ENCODE measurements around the gene CHST15.

CHST15 gene

DNA sequence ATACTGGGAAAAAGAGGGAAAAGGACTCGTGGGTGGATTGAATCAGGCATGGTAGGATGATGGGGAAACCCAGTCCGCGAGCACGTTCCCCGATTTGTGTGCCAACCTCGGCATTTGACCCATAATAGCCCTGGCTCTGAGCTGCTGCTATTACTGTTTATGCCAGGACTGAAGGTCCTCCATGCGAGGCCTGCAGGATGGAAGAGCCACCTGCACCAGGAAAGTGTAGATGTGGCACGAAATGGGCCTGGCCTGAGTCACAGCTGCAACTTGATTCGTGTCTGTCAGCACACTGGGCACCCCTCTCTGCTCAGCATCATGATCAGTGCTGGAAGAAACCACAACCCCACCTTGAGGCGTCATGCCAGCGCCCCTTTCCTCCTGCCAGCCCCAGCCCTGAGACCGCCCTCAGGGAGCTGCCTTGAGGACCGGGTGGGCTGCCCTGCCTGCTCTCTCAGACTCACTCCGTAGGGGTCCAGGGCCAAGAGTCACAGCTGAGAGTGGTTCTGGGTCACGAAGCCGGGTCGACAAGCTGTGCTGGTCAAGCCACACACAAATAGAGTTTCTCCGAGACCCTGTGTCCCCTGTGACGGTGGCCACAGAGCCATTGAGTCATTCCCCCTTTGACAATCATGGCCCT is 74.4 kb downstream of the CHST15 start:
- H3K36me3 ChIP-seq (ENCODE audit: control insufficient read depth in 1 of 2, insufficient read depth in 2 of 2, low read length in 2 of 2), result peaks cover 14 to 16% of the 10 kb centered on the region in 2 donors
- no peaks in the 10 kb centered on the region for H3K9me3 ChIP-seq (ENCODE audit: control insufficient read depth in 1 of 2, low read length in 2 of 2)
- no peaks in the 10 kb centered on the region for H3K27me3 ChIP-seq (ENCODE audit: low read depth, low read length)
- H3K4me3 ChIP-seq (ENCODE audit: low read depth in 1 of 2, low read length in 2 of 2), result no peak overlapping the region
- no peak overlapping the region for H3K27ac ChIP-seq (ENCODE audit: low read length)
- H3K4me1 ChIP-seq (ENCODE audit: control insufficient read depth in 1 of 2, insufficient read depth in 2 of 2, low read length in 2 of 2), result peaks cover 0 to 17% of the 10 kb centered on the region in 2 donors

DNA sequence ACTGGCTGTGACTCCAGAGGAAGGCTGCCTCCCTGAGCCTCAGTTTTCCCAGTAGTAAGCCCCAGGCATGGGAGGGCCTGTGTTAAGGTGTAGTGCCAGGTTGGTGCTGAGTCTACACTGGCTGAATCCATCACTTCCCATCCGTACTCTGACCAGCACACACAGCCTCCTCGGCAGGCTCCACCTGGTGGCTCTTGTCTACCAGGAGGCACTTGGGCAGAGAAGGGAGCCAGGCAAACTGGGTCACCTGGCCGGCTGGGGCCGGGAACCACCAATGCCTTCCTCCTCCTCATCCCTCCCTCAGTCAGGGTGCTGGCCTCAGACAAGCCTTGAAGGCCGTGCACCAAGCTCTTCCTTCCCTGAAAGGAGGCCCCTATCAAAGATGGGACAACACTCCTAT is 75.7 kb downstream of the CHST15 start:
- Histone ChIP-seq H3K27ac (ENCODE audit: low read length) (no peak overlapping the region), H3K36me3 (ENCODE audit: control insufficient read depth in 1 of 2, insufficient read depth in 2 of 2, low read length in 2 of 2) (peaks cover 14 to 24% of the 10 kb centered on the region in 2 donors), H3K9me3 (ENCODE audit: control insufficient read depth in 1 of 2, low read length in 2 of 2) (peaks cover 0 to 4% of the 10 kb centered on the region in 2 donors)

DNA sequence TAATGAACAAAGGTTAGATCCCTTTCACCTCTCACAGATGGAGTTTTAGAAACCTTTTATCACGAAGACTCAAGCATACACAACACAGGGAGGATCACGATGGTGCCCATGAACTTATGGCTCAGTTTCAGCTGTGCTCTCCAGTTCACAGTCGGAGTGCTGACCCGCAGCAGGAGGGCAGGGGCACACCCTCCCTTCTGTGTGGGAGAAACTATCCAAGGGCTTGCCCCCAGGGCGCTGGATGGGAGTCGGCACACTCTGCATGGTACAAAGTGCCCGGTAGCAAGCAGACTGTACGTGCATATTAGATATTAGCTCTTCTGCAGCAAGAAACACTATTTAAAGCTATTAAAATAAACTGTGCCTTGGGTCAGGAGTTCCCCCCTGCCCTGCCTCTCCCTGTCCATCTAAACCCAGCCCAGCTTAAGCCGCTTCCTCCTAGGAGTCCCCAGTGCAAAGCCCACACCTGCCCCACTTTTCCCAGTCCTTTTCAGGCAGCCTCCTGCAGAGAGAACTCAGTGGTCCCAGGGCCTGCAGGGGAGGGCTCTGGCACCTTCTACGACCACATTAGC is 76.5 kb downstream of the CHST15 start:
- peaks cover 19 to 31% of the 10 kb centered on the region in 2 donors for H3K36me3 ChIP-seq (ENCODE audit: control insufficient read depth in 1 of 2, insufficient read depth in 2 of 2, low read length in 2 of 2)
- peaks cover 0 to 4% of the 10 kb centered on the region in 2 donors for H3K9me3 ChIP-seq (ENCODE audit: control insufficient read depth in 1 of 2, low read length in 2 of 2)
- H3K27ac ChIP-seq (ENCODE audit: low read length), result no peak overlapping the region
- H3K4me3 ChIP-seq (ENCODE audit: low read depth in 1 of 2, low read length in 2 of 2), result no peak overlapping the region
- H3K27me3 ChIP-seq (ENCODE audit: low read depth, low read length), result no peaks in the 10 kb centered on the region
- H3K4me1 ChIP-seq (ENCODE audit: control insufficient read depth in 1 of 2, insufficient read depth in 2 of 2, low read length in 2 of 2), result peaks cover 0 to 17% of the 10 kb centered on the region in 2 donors

More for the DNA sequence above, 75.7 kb downstream of the CHST15 start:
- Histone ChIP-seq H3K27me3 (ENCODE audit: low read depth, low read length) (no peaks in the 10 kb centered on the region), H3K4me3 (ENCODE audit: low read depth in 1 of 2, low read length in 2 of 2) (no peak overlapping the region), H3K4me1 (ENCODE audit: control insufficient read depth in 1 of 2, insufficient read depth in 2 of 2, low read length in 2 of 2) (peaks cover 0 to 17% of the 10 kb centered on the region in 2 donors)

DNA sequence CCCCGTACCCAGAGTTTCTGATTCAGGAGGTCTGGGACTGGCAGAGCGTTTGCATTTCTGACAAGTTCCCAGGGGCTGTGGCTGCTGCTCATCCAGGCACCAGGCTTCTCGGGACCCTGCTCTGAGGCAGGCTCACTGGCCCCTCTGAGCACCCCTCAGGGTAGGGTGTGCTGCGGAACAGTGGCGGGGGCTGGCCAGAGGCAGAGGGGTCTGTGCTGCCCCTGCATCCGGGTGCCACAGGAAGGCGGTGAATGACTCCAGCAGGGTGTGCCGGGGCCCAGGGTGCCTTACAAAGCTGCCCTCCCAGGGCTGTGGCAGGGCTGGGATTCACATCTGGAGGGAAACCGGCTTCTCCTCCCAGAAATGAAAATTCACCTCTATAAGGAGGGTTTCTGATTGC is 77.4 kb downstream of the CHST15 start:
- Histone ChIP-seq H3K9me3 (ENCODE audit: control insufficient read depth in 1 of 2, low read length in 2 of 2) (peaks cover 0 to 4% of the 10 kb centered on the region in 2 donors), H3K4me3 (ENCODE audit: low read depth in 1 of 2, low read length in 2 of 2) (no peak overlapping the region), H3K27me3 (ENCODE audit: low read depth, low read length) (no peaks in the 10 kb centered on the region), H3K4me1 (ENCODE audit: control insufficient read depth in 1 of 2, insufficient read depth in 2 of 2, low read length in 2 of 2) (peaks cover 0 to 12% of the 10 kb centered on the region in 2 donors), H3K36me3 (ENCODE audit: control insufficient read depth in 1 of 2, insufficient read depth in 2 of 2, low read length in 2 of 2) (peaks cover 23 to 33% of the 10 kb centered on the region in 2 donors), H3K27ac (ENCODE audit: low read length) (no peak overlapping the region)

DNA sequence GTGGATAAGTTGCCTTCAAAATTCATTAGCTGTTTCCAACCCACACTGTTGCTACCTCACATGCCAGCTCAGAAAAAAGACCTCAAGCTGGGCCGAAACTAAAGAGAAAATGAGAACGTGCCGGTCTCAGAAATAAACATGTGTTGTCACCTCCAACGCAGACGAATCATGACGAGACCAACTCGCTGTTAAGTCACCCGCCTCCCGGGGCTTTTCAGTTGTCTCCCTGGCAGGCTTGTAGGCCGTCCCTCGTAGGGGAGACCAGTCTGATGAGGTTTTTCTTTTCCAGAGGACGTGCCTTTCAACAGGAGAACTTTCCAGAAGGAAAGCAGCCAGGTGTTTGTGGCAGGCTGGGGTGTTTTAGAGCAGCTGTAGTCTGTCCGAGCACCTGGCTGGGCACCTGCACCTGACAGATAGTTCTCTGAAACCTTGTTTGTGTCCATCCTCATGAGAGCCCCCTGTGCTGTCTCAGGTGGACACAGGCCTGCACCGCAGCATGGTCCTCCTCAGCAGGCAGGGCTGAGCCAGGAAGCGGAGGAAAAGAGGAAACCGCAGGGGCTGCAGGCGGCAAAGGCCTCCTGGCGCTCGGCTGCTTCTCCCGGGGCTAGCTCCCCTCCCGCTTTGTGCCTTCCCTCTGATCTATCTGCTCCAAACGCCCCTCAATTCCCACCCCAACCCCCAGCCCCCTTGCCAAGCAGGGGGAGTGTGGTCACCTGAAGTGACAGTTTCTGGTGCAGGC is 78.8 kb downstream of the CHST15 start:
- Histone ChIP-seq H3K27ac (ENCODE audit: low read length) (no peak overlapping the region), H3K36me3 (ENCODE audit: control insufficient read depth in 1 of 2, insufficient read depth in 2 of 2, low read length in 2 of 2) (peaks cover 16 to 18% of the 10 kb centered on the region in 2 donors), H3K4me1 (ENCODE audit: control insufficient read depth in 1 of 2, insufficient read depth in 2 of 2, low read length in 2 of 2) (peaks cover 3 to 21% of the 10 kb centered on the region in 2 donors), H3K4me3 (ENCODE audit: low read depth in 1 of 2, low read length in 2 of 2) (no peak overlapping the region), H3K27me3 (ENCODE audit: low read depth, low read length) (no peaks in the 10 kb centered on the region), H3K9me3 (ENCODE audit: control insufficient read depth in 1 of 2, low read length in 2 of 2) (peaks cover 0 to 4% of the 10 kb centered on the region in 2 donors)

DNA sequence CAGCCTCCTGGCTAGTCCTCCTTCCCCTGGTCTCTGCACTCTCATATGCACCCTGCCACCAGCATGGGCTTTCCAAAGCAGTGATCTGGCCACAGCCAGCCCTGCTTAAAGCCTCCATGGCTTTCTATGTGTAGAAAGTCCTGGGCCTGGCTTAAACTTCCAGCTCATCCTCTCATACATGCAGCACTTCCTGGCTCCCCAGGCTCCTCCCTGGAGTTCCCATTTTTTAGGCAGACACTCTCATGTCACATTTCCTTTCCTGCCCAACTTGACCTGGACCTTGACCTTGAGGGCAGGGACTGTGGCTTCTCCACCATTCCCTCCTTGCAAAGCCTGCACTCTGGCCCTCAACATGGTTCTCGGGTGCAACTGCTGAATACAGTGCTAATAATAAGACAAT is 79.5 kb downstream of the CHST15 start:
- H3K27ac ChIP-seq (ENCODE audit: low read length), result no peak overlapping the region
- H3K4me3 ChIP-seq (ENCODE audit: low read depth in 1 of 2, low read length in 2 of 2), result no peak overlapping the region
- peaks cover 16 to 18% of the 10 kb centered on the region in 2 donors for H3K36me3 ChIP-seq (ENCODE audit: control insufficient read depth in 1 of 2, insufficient read depth in 2 of 2, low read length in 2 of 2)
- H3K9me3 ChIP-seq (ENCODE audit: control insufficient read depth in 1 of 2, low read length in 2 of 2), result peaks cover 0 to 4% of the 10 kb centered on the region in 2 donors
- H3K4me1 ChIP-seq (ENCODE audit: control insufficient read depth in 1 of 2, insufficient read depth in 2 of 2, low read length in 2 of 2), result peaks cover 5 to 19% of the 10 kb centered on the region in 2 donors
- H3K27me3 ChIP-seq (ENCODE audit: low read depth, low read length), result no peaks in the 10 kb centered on the region

DNA sequence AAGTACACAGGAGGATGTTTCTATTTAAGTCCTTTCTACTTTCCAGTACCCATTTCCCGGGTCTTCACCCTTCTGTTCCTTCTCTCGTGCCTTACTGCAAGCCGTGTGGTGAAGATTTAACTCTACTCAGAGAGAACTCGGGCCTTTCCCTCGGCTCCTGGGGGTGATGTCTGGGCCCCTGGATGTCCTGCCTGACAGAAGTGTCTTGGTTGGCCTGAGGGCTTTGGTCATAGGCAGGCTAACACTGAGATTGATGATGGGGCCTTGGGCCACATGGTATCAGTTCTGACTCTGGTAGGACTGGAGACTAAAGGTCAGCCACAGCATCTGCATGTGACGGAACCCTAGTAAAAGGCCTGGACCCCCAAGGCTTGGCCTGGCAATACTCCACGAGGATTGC is 80.4 kb downstream of the CHST15 start:
- Histone ChIP-seq H3K27me3 (ENCODE audit: low read depth, low read length) (no peaks in the 10 kb centered on the region), H3K36me3 (ENCODE audit: control insufficient read depth in 1 of 2, insufficient read depth in 2 of 2, low read length in 2 of 2) (peaks cover 16 to 18% of the 10 kb centered on the region in 2 donors), H3K4me3 (ENCODE audit: low read depth in 1 of 2, low read length in 2 of 2) (no peak overlapping the region), H3K4me1 (ENCODE audit: control insufficient read depth in 1 of 2, insufficient read depth in 2 of 2, low read length in 2 of 2) (peaks cover 5 to 24% of the 10 kb centered on the region in 2 donors), H3K27ac (ENCODE audit: low read length) (no peak overlapping the region), H3K9me3 (ENCODE audit: control insufficient read depth in 1 of 2, low read length in 2 of 2) (peaks cover 0 to 4% of the 10 kb centered on the region in 2 donors)

DNA sequence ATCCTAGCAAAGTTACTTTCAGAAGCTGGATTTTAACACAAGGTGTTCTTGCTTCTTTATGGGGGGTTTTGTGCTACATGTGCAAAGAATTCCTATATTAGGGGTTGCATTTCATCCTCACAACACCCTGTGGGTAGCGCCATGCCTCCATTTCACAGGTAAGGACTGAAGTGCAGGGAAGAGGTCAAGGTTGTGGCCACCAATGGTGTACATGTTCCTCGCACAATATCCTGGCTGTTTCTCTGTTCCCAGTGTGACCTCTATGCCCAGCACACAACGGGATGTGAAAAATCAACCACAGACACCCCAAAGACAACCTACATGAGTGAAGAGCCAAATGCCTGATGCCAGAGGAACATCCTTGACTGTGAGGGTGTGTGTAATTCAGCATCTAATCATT is 80.8 kb downstream of the CHST15 start:
- no peak overlapping the region for H3K27ac ChIP-seq (ENCODE audit: low read length)
- H3K4me3 ChIP-seq (ENCODE audit: low read depth in 1 of 2, low read length in 2 of 2), result no peak overlapping the region
- peaks cover 5 to 28% of the 10 kb centered on the region in 2 donors for H3K4me1 ChIP-seq (ENCODE audit: control insufficient read depth in 1 of 2, insufficient read depth in 2 of 2, low read length in 2 of 2)
- no peaks in the 10 kb centered on the region for H3K27me3 ChIP-seq (ENCODE audit: low read depth, low read length)
- H3K9me3 ChIP-seq (ENCODE audit: control insufficient read depth in 1 of 2, low read length in 2 of 2), result peaks cover 0 to 4% of the 10 kb centered on the region in 2 donors
- peaks cover 16 to 18% of the 10 kb centered on the region in 2 donors for H3K36me3 ChIP-seq (ENCODE audit: control insufficient read depth in 1 of 2, insufficient read depth in 2 of 2, low read length in 2 of 2)

DNA sequence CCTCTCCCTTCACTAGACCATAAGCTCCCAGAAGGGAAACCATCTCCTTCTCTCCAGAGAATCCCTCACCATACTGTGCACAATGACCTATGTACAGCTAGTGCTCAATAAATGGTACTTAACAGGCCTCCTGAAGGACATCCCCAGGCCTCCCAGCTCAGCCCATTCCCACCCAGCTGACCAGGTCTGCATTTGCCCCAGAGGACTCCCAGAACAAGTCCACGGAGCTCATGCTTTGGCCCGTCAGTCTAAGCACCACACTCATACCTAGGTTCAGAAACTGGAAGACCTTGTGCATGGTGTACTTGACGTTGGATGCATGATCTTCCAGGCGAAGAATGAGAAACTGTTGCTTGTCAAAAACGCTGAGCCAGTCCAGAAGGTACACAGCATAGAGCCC is 81.3 kb downstream of the CHST15 start:
- Histone ChIP-seq H3K36me3 (ENCODE audit: control insufficient read depth in 1 of 2, insufficient read depth in 2 of 2, low read length in 2 of 2) (peaks cover 18% of the 10 kb centered on the region in 2 donors), H3K4me3 (ENCODE audit: low read depth in 1 of 2, low read length in 2 of 2) (no peak overlapping the region), H3K27me3 (ENCODE audit: low read depth, low read length) (no peaks in the 10 kb centered on the region), H3K27ac (ENCODE audit: low read length) (no peak overlapping the region), H3K9me3 (ENCODE audit: control insufficient read depth in 1 of 2, low read length in 2 of 2) (peaks cover 0 to 4% of the 10 kb centered on the region in 2 donors), H3K4me1 (ENCODE audit: control insufficient read depth in 1 of 2, insufficient read depth in 2 of 2, low read length in 2 of 2) (peaks cover 5 to 25% of the 10 kb centered on the region in 2 donors)

DNA sequence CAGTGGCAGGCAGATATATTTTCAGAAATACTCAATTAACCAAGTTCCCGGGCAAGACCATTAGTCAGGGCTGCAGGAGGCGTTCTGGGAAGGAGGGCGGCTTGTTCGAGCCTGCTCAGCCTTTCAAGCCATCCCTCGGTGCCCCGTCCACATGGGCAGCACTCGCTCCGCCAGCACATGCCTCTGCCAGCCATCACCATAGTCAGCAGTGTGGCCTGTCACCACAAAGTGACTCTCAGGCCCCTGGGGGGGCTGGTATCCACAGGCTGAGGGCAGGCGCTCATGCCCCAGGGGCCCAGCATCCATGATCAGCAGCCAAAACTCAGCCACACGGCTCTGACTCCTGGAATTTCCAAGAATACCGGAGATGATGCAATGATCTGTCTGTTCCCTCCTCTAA is 81.9 kb downstream of the CHST15 start:
- peak overlapping the region; percentile 28 for H3K27ac ChIP-seq (ENCODE audit: low read length)

DNA sequence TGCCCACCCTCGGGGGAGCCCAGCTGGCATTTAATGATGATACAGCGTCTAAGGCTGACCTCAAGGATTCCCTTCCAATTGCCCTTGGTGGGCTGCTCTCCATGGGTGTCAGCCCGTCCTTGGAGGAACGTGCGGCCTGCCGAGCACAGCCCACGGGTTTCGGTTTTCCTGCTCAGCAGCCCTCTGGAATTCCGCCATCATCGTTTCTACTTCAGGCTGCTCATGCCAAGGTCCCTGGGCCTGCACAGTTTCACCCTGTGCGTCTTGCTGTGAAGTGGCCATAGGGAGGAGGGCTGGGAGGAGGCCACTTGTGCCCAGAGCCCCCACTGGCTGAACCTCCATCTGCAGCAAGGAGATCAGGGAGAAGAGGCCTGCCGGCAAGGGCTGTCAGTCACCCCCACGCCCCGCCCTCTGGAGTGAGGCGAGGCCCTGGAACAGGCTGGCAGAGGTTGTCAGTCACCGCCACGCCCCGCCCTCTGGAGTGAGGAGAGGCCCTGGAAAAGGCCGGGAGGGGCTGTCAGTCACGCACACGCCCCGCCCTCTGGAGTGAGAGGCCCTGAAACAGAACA is 82.8 kb downstream of the CHST15 start:
- H3K36me3 ChIP-seq (ENCODE audit: control insufficient read depth in 1 of 2, insufficient read depth in 2 of 2, low read length in 2 of 2), result peaks cover 18 to 20% of the 10 kb centered on the region in 2 donors
- H3K9me3 ChIP-seq (ENCODE audit: control insufficient read depth in 1 of 2, low read length in 2 of 2), result peaks cover 0 to 4% of the 10 kb centered on the region in 2 donors
- peak overlapping the region; percentile 28 for H3K27ac ChIP-seq (ENCODE audit: low read length)
- H3K4me3 ChIP-seq (ENCODE audit: low read depth in 1 of 2, low read length in 2 of 2), result no peak overlapping the region
- H3K4me1 ChIP-seq (ENCODE audit: control insufficient read depth in 1 of 2, insufficient read depth in 2 of 2, low read length in 2 of 2), result peaks cover 5 to 28% of the 10 kb centered on the region in 2 donors
- H3K27me3 ChIP-seq (ENCODE audit: low read depth, low read length), result no peaks in the 10 kb centered on the region

More for the DNA sequence above, 81.9 kb downstream of the CHST15 start:
- Histone ChIP-seq H3K36me3 (ENCODE audit: control insufficient read depth in 1 of 2, insufficient read depth in 2 of 2, low read length in 2 of 2) (peaks cover 18 to 20% of the 10 kb centered on the region in 2 donors), H3K4me1 (ENCODE audit: control insufficient read depth in 1 of 2, insufficient read depth in 2 of 2, low read length in 2 of 2) (peaks cover 5 to 24% of the 10 kb centered on the region in 2 donors), H3K9me3 (ENCODE audit: control insufficient read depth in 1 of 2, low read length in 2 of 2) (peaks cover 0 to 4% of the 10 kb centered on the region in 2 donors), H3K27me3 (ENCODE audit: low read depth, low read length) (no peaks in the 10 kb centered on the region), H3K4me3 (ENCODE audit: low read depth in 1 of 2, low read length in 2 of 2) (no peak overlapping the region)

All from muscle layer of duodenum (tissue), 2 donors.